Activated T-cell treated with anti-CD3 and anti-CD28 coated beads, Interleukin-2, amount 50 U/mL, for 72 hours (primary cell): ENCODE data around the gene IGLL5. TPM values are rescaled to one million over a fixed set of nuclear protein-coding genes. Genes with fewer than 3 reads are reported as not detected.
A peak's percentile ranks its signal among the peaks of the same experiment; 100 is the strongest.

Experiments used
- ATAC-seq, 2 donors: fragments of 150-1000 bp; cut with Tn5 transposase; replicated peaks in 1 of 2; 2 replicates each; pipeline ENCODE4 v1.10.0; 2021; ENCODE audit warnings: moderate library complexity in 2 of 2, mild to moderate bottlenecking in 1 of 2
- DNase-seq, 2 donors: peaks; one replicate each; pipeline ENCODE4 v3.0.0; 2021 to 2022; ENCODE audit warnings: mixed read lengths in 1 of 2
- H3K27ac Mint-ChIP-seq: one replicate; pipeline ENCODE4 v1.8.0; 2022; ENCODE audit warnings: mild to moderate bottlenecking, moderate library complexity, mixed read lengths
- H3K27me3 Mint-ChIP-seq: one replicate; pipeline ENCODE4 v1.8.0; 2022; ENCODE audit warnings: low read depth, mixed read lengths
- H3K36me3 Mint-ChIP-seq, 2 donors: one replicate each; pipeline ENCODE4 v1.8.0; 2022; ENCODE audit warnings: mixed read lengths in 2 of 2, mild to moderate bottlenecking in 1 of 2; ENCODE audit not compliant: insufficient read depth in 2 of 2
- H3K4me1 Mint-ChIP-seq: one replicate; pipeline ENCODE4 v1.8.0; 2022; ENCODE audit warnings: low read depth, mixed read lengths
- H3K4me3 Mint-ChIP-seq, 2 donors: one replicate each; pipeline ENCODE4 v1.8.0; 2022; ENCODE audit warnings: mild to moderate bottlenecking in 2 of 2, mixed read lengths in 2 of 2, moderate library complexity in 2 of 2
- H3K9me3 Mint-ChIP-seq, 2 donors: one replicate each; pipeline ENCODE4 v1.8.0; 2022; ENCODE audit warnings: mixed read lengths in 2 of 2
- total RNA-seq, 2 donors: library from RNA; stranded (reverse); gene quantifications; one replicate each; pipeline ENCODE4 v1.2.3, GENCODE V29; 2022

The IGLL5 gene
- total RNA-seq, 2 donors from 2014 or later, result not detected

- ATAC-seq, result no peak
- Mint-ChIP-seq H3K4me3 (no peak overlapping the region), H3K36me3 (no peaks in the 10 kb centered on the region), H3K4me1 (peaks cover 8% of the 10 kb centered on the region), H3K9me3 (no peaks in the 10 kb centered on the region), H3K27me3 (peaks cover 14% of the 10 kb centered on the region), H3K27ac (no peak overlapping the region)
- no peak for DNase-seq
These were observed 49.5 kb downstream of the IGLL5 start for GRCh38 chr22:22936915-22937656.

- DNase-seq, result no peak
- no peak overlapping the region for H3K4me3 Mint-ChIP-seq
- H3K9me3 Mint-ChIP-seq, result no peaks in the 10 kb centered on the region
- no peaks in the 10 kb centered on the region for H3K36me3 Mint-ChIP-seq
- peaks cover 14% of the 10 kb centered on the region for H3K27me3 Mint-ChIP-seq
- no peak for ATAC-seq
- peaks cover 13% of the 10 kb centered on the region for H3K4me1 Mint-ChIP-seq
- H3K27ac Mint-ChIP-seq, result no peak overlapping the region
These were observed 50.4 kb downstream of the IGLL5 start for GRCh38 chr22:22937894-22938480.

GRCh38 chr22:22938672-22939587, 51.3 kb downstream of the IGLL5 start:
- no peak for ATAC-seq

GRCh38 chr22:22939588-22940368, 52.2 kb downstream of the IGLL5 start:
- Mint-ChIP-seq H3K9me3 (no peaks in the 10 kb centered on the region), H3K4me1 (peaks cover 13% of the 10 kb centered on the region), H3K27me3 (peaks cover 14% of the 10 kb centered on the region), H3K27ac (no peak overlapping the region), H3K36me3 (no peaks in the 10 kb centered on the region), H3K4me3 (no peak overlapping the region)
- DNase-seq, result no peak
- no peak for ATAC-seq

More at GRCh38 chr22:22938672-22939587, 51.3 kb downstream of the IGLL5 start:
- no peaks in the 10 kb centered on the region for H3K36me3 Mint-ChIP-seq
- no peak for DNase-seq
- H3K4me1 Mint-ChIP-seq, result peaks cover 13% of the 10 kb centered on the region
- H3K27ac Mint-ChIP-seq, result no peak overlapping the region
- H3K27me3 Mint-ChIP-seq, result peaks cover 14% of the 10 kb centered on the region
- H3K9me3 Mint-ChIP-seq, result no peaks in the 10 kb centered on the region
- no peak overlapping the region for H3K4me3 Mint-ChIP-seq

- Mint-ChIP-seq H3K36me3 (no peaks in the 10 kb centered on the region), H3K27ac (no peak overlapping the region), H3K9me3 (no peaks in the 10 kb centered on the region), H3K4me3 (no peak overlapping the region), H3K27me3 (peaks cover 20% of the 10 kb centered on the region), H3K4me1 (peaks cover 6% of the 10 kb centered on the region)
- DNase-seq (no peak), ATAC-seq (no peak)
These were observed 53.5 kb downstream of the IGLL5 start for GRCh38 chr22:22940961-22941605.

GRCh38 chr22:22941831-22942510, 54.4 kb downstream of the IGLL5 start:
- Mint-ChIP-seq H3K36me3 (no peaks in the 10 kb centered on the region), H3K9me3 (no peaks in the 10 kb centered on the region), H3K27me3 (peaks cover 22% of the 10 kb centered on the region), H3K4me3 (no peak overlapping the region), H3K27ac (no peak overlapping the region), H3K4me1 (peaks cover 8% of the 10 kb centered on the region)
- ATAC-seq (no peak), DNase-seq (no peak)

GRCh38 chr22:22942511-22943329, 55.1 kb downstream of the IGLL5 start:
- H3K4me1 Mint-ChIP-seq, result peaks cover 12% of the 10 kb centered on the region
- no peaks in the 10 kb centered on the region for H3K9me3 Mint-ChIP-seq
- no peak overlapping the region for H3K4me3 Mint-ChIP-seq
- DNase-seq (peak; percentile 78 to 79), ATAC-seq (peak; percentile 69 to 86)
- peaks cover 22% of the 10 kb centered on the region for H3K27me3 Mint-ChIP-seq
- H3K36me3 Mint-ChIP-seq, result no peaks in the 10 kb centered on the region
- no peak overlapping the region for H3K27ac Mint-ChIP-seq

- peaks cover 12% of the 10 kb centered on the region for H3K4me1 Mint-ChIP-seq
- DNase-seq, result no peak
These were observed 56.1 kb downstream of the IGLL5 start for GRCh38 chr22:22943521-22944267.

GRCh38 chr22:22944268-22944985, 56.8 kb downstream of the IGLL5 start:
- no peaks in the 10 kb centered on the region for H3K36me3 Mint-ChIP-seq
- H3K4me3 Mint-ChIP-seq, result no peak overlapping the region
- DNase-seq (no peak), ATAC-seq (no peak)
- no peak overlapping the region for H3K27ac Mint-ChIP-seq
- peaks cover 12% of the 10 kb centered on the region for H3K4me1 Mint-ChIP-seq
- H3K9me3 Mint-ChIP-seq, result no peaks in the 10 kb centered on the region
- H3K27me3 Mint-ChIP-seq, result peaks cover 22% of the 10 kb centered on the region

More at GRCh38 chr22:22943521-22944267, 56.1 kb downstream of the IGLL5 start:
- Mint-ChIP-seq H3K27ac (no peak overlapping the region), H3K9me3 (no peaks in the 10 kb centered on the region), H3K27me3 (peaks cover 22% of the 10 kb centered on the region), H3K36me3 (no peaks in the 10 kb centered on the region), H3K4me3 (no peak overlapping the region)
- no peak for ATAC-seq

GRCh38 chr22:22945195-22945594, 57.6 kb downstream of the IGLL5 start:
- no peaks in the 10 kb centered on the region for H3K36me3 Mint-ChIP-seq
- ATAC-seq (no peak), DNase-seq (no peak)
- no peak overlapping the region for H3K4me3 Mint-ChIP-seq
- peaks cover 12% of the 10 kb centered on the region for H3K4me1 Mint-ChIP-seq
- no peak overlapping the region for H3K27ac Mint-ChIP-seq
- no peaks in the 10 kb centered on the region for H3K9me3 Mint-ChIP-seq
- peaks cover 22% of the 10 kb centered on the region for H3K27me3 Mint-ChIP-seq
